ENCODE results near the gene WDR33. TPM values are rescaled to one million over a fixed set of nuclear protein-coding genes. Genes with fewer than 3 reads are reported as not detected.

Gene WDR33
- total RNA-seq, 3 donors from 2014 or later = 43.3 to 57.1 (median 43.4) TPM

- ATAC-seq (no peak), DNase-seq (no peak)
- H3K36me3 ChIP-seq (ENCODE audit: low read depth) = no peaks in the 10 kb centered on the region
- H3K4me3 ChIP-seq = no peak overlapping the region
- TF ChIP-seq, protein P1, sequence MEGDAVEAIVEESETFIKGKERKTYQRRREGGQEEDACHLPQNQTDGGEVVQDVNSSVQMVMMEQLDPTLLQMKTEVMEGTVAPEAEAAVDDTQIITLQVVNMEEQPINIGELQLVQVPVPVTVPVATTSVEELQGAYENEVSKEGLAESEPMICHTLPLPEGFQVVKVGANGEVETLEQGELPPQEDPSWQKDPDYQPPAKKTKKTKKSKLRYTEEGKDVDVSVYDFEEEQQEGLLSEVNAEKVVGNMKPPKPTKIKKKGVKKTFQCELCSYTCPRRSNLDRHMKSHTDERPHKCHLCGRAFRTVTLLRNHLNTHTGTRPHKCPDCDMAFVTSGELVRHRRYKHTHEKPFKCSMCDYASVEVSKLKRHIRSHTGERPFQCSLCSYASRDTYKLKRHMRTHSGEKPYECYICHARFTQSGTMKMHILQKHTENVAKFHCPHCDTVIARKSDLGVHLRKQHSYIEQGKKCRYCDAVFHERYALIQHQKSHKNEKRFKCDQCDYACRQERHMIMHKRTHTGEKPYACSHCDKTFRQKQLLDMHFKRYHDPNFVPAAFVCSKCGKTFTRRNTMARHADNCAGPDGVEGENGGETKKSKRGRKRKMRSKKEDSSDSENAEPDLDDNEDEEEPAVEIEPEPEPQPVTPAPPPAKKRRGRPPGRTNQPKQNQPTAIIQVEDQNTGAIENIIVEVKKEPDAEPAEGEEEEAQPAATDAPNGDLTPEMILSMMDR (IDR thresholded peaks at IDR 0.05) = no peak
- intact Hi-C loops (cut with DNase I, micrococcal nuclease) = no loop called here
- H3K4me1 ChIP-seq (ENCODE audit: low read depth) = peaks cover 4% of the 10 kb centered on the region
- H3K9me3 ChIP-seq = no peaks in the 10 kb centered on the region
Observed at GRCh38 chr2:127664895-127665225, 146.1 kb downstream of the WDR33 start.

GRCh38 chr2:127664065-127664894 lies 146.7 kb downstream of the WDR33 start:
- Histone ChIP-seq H3K4me1 (ENCODE audit: low read depth) (peaks cover 4% of the 10 kb centered on the region), H3K9me3 (no peaks in the 10 kb centered on the region), H3K36me3 (ENCODE audit: low read depth) (no peaks in the 10 kb centered on the region), H3K4me3 (no peak overlapping the region)
- DNase-seq (peak in 2 of 3 donors; percentile 26 to 43), ATAC-seq (peak; percentile 28)
- intact Hi-C loops (cut with DNase I, micrococcal nuclease) = no loop called here
- TF ChIP-seq, protein P1 (IDR thresholded peaks at IDR 0.05) = no peak

DNA sequence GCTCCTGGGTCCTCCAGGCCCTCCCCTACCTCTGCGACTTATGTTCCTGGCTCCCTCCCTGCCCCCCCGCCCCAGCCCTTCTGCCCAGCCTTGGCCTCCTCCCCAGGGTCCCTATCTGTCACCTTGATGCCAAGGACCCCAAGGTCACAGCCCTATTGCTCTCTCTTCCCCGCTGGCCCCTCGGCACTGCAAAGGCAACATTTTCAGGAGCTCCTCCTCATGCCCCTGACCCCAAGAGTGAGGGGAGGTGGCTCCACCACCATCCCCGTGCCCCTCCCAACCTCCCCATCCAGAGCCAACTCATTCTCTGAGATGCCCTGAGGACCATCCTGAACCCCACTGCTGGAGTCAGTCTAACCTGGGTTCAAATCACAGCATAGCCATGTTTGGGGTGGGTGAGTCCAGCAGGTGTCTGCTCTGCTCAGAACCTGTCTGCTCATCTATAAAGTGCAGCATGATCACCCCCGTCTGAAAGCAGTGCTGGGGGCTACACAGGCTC lies 147.4 kb downstream of the WDR33 start:
- TF ChIP-seq, protein P1 (IDR thresholded peaks at IDR 0.05) = no peak
- peaks cover 4% of the 10 kb centered on the region for H3K4me1 ChIP-seq (ENCODE audit: low read depth)
- DNase-seq (no peak), ATAC-seq (no peak)
- intact Hi-C loops (cut with DNase I, micrococcal nuclease) = no loop called here
- H3K4me3 ChIP-seq = no peak overlapping the region
- H3K36me3 ChIP-seq (ENCODE audit: low read depth) = no peaks in the 10 kb centered on the region
- H3K9me3 ChIP-seq = no peaks in the 10 kb centered on the region

GRCh38 chr2:127662937-127663565 lies 147.9 kb downstream of the WDR33 start:
- Histone ChIP-seq H3K9me3 (no peaks in the 10 kb centered on the region), H3K4me1 (ENCODE audit: low read depth) (peaks cover 4% of the 10 kb centered on the region), H3K36me3 (ENCODE audit: low read depth) (no peaks in the 10 kb centered on the region), H3K4me3 (no peak overlapping the region)
- ATAC-seq = no peak
- intact Hi-C loops (cut with DNase I, micrococcal nuclease) = no loop called here
- TF ChIP-seq, protein P1 (IDR thresholded peaks at IDR 0.05) = no peak
- no peak for DNase-seq

- no peak overlapping the region for H3K4me3 ChIP-seq
- ATAC-seq = peak; percentile 35
Observed at GRCh38 chr2:127661949-127662510, 148.9 kb downstream of the WDR33 start.

More at GRCh38 chr2:127661949-127662510, 148.9 kb downstream of the WDR33 start:
- no peaks in the 10 kb centered on the region for H3K36me3 ChIP-seq (ENCODE audit: low read depth)
- H3K4me1 ChIP-seq (ENCODE audit: low read depth) = peaks cover 4% of the 10 kb centered on the region
- intact Hi-C loops (cut with DNase I, micrococcal nuclease) = no loop called here
- peak in 2 of 3 donors; percentile 25 to 54 for DNase-seq
- TF ChIP-seq, protein P1 (IDR thresholded peaks at IDR 0.05) = no peak
- no peaks in the 10 kb centered on the region for H3K9me3 ChIP-seq
